Activated naive CD8-positive, alpha-beta T cell treated with anti-CD3 and anti-CD28 coated beads, Interleukin-2, amount 50 U/mL, for 24 hours (primary cell): ENCODE data around the gene FTH1.
A peak's percentile ranks its signal among the peaks of the same experiment; 100 is the strongest.

Source experiments
- ATAC-seq: fragments of 150-1000 bp; cut with Tn5 transposase; one replicate; pipeline ENCODE4 v1.10.0; 2021
- DNase-seq: peaks from one replicate; pipeline ENCODE4 v3.0.0; 2021
- H3K27ac Mint-ChIP-seq: one replicate; pipeline ENCODE4 v1.8.0; 2021; ENCODE audit warnings: mild to moderate bottlenecking, mixed read lengths
- H3K27me3 Mint-ChIP-seq: one replicate; pipeline ENCODE4 v1.8.0; 2021; ENCODE audit warnings: mixed read lengths
- H3K36me3 Mint-ChIP-seq: one replicate; pipeline ENCODE4 v1.8.0; 2021; ENCODE audit warnings: low read depth, mixed read lengths
- H3K4me1 Mint-ChIP-seq: one replicate; pipeline ENCODE4 v1.8.0; 2021; ENCODE audit warnings: mixed read lengths
- H3K4me3 Mint-ChIP-seq: one replicate; pipeline ENCODE4 v1.8.0; 2021; ENCODE audit warnings: mild to moderate bottlenecking, moderate library complexity, mixed read lengths
- H3K9me3 Mint-ChIP-seq: one replicate; pipeline ENCODE4 v1.8.0; 2021; ENCODE audit warnings: mixed read lengths

FTH1 gene

GRCh38 chr11:61924064-61924455 is 43.4 kb downstream of the FTH1 start:
- H3K4me3 Mint-ChIP-seq = no peak overlapping the region
- no peaks in the 10 kb centered on the region for H3K9me3 Mint-ChIP-seq
- DNase-seq (no peak), ATAC-seq (no peak)
- peaks cover 34% of the 10 kb centered on the region for H3K27me3 Mint-ChIP-seq
- H3K36me3 Mint-ChIP-seq = no peaks in the 10 kb centered on the region
- H3K27ac Mint-ChIP-seq = no peak overlapping the region
- H3K4me1 Mint-ChIP-seq = no peaks in the 10 kb centered on the region

- no peak overlapping the region for H3K27ac Mint-ChIP-seq
- H3K36me3 Mint-ChIP-seq = no peaks in the 10 kb centered on the region
- DNase-seq = no peak
- H3K4me3 Mint-ChIP-seq = no peak overlapping the region
- peaks cover 40% of the 10 kb centered on the region for H3K27me3 Mint-ChIP-seq
- H3K9me3 Mint-ChIP-seq = no peaks in the 10 kb centered on the region
- ATAC-seq = no peak
- no peaks in the 10 kb centered on the region for H3K4me1 Mint-ChIP-seq
These were observed 44.0 kb downstream of the FTH1 start for GRCh38 chr11:61923166-61924063.

GRCh38 chr11:61922539-61922938 is 44.9 kb downstream of the FTH1 start:
- Mint-ChIP-seq H3K27me3 (peaks cover 45% of the 10 kb centered on the region), H3K4me1 (peaks cover 1% of the 10 kb centered on the region), H3K4me3 (no peak overlapping the region), H3K9me3 (no peaks in the 10 kb centered on the region), H3K36me3 (no peaks in the 10 kb centered on the region), H3K27ac (no peak overlapping the region)
- no peak for DNase-seq
- ATAC-seq = no peak

- H3K9me3 Mint-ChIP-seq = no peaks in the 10 kb centered on the region
- ATAC-seq = no peak
These were observed 46.0 kb downstream of the FTH1 start for GRCh38 chr11:61921446-61921845.

GRCh38 chr11:61919705-61920631 is 47.5 kb downstream of the FTH1 start:
- no peak overlapping the region for H3K27ac Mint-ChIP-seq
- ATAC-seq (no peak), DNase-seq (no peak)
- H3K36me3 Mint-ChIP-seq = no peaks in the 10 kb centered on the region
- H3K4me1 Mint-ChIP-seq = peaks cover 1% of the 10 kb centered on the region
- no peaks in the 10 kb centered on the region for H3K9me3 Mint-ChIP-seq
- no peak overlapping the region for H3K4me3 Mint-ChIP-seq
- peaks cover 56% of the 10 kb centered on the region for H3K27me3 Mint-ChIP-seq

More at GRCh38 chr11:61921446-61921845, 46.0 kb downstream of the FTH1 start:
- DNase-seq = no peak
- Mint-ChIP-seq H3K27me3 (peaks cover 46% of the 10 kb centered on the region), H3K27ac (no peak overlapping the region), H3K4me1 (peaks cover 1% of the 10 kb centered on the region), H3K36me3 (no peaks in the 10 kb centered on the region), H3K4me3 (no peak overlapping the region)

- Mint-ChIP-seq H3K4me3 (no peak overlapping the region), H3K36me3 (no peaks in the 10 kb centered on the region), H3K27me3 (peaks cover 62% of the 10 kb centered on the region), H3K9me3 (no peaks in the 10 kb centered on the region), H3K27ac (no peak overlapping the region), H3K4me1 (peaks cover 1% of the 10 kb centered on the region)
- ATAC-seq = no peak
- DNase-seq = no peak
These were observed 48.3 kb downstream of the FTH1 start for GRCh38 chr11:61918938-61919704.

- H3K27me3 Mint-ChIP-seq = peaks cover 62% of the 10 kb centered on the region
- no peaks in the 10 kb centered on the region for H3K36me3 Mint-ChIP-seq
- H3K9me3 Mint-ChIP-seq = no peaks in the 10 kb centered on the region
- no peak for DNase-seq
- no peak overlapping the region for H3K27ac Mint-ChIP-seq
- peak overlapping the region; percentile 67 for H3K4me3 Mint-ChIP-seq
- H3K4me1 Mint-ChIP-seq = peaks cover 1% of the 10 kb centered on the region
- ATAC-seq = no peak
These were observed 49.0 kb downstream of the FTH1 start for GRCh38 chr11:61918251-61918937.

- no peak for DNase-seq
These were observed 49.9 kb downstream of the FTH1 start, which contains the start of gene RAB3IL1 for GRCh38 chr11:61917334-61918109. Gene RAB3IL1 (minus strand): TSS chr11:61917566. CDS start chr11:61917367, 199 bp downstream.

GRCh38 chr11:61916737-61917333 is 50.6 kb downstream of the FTH1 start:
- no peak overlapping the region for H3K27ac Mint-ChIP-seq
- peaks cover 1% of the 10 kb centered on the region for H3K4me1 Mint-ChIP-seq
- no peak for ATAC-seq
- H3K4me3 Mint-ChIP-seq = no peak overlapping the region
- H3K27me3 Mint-ChIP-seq = peaks cover 61% of the 10 kb centered on the region
- H3K36me3 Mint-ChIP-seq = no peaks in the 10 kb centered on the region
- no peak for DNase-seq
- no peaks in the 10 kb centered on the region for H3K9me3 Mint-ChIP-seq

More at GRCh38 chr11:61917334-61918109, 49.9 kb downstream of the FTH1 start, which contains the start of gene RAB3IL1:
- H3K27ac Mint-ChIP-seq = no peak within 1 kb of the TSS
- peak within 1 kb of the TSS; percentile 67 for H3K4me3 Mint-ChIP-seq
- peaks cover 1% of the 10 kb centered on the region for H3K4me1 Mint-ChIP-seq
- H3K27me3 Mint-ChIP-seq = peaks cover 63% of the 10 kb centered on the region
- no peaks in the 10 kb centered on the region for H3K9me3 Mint-ChIP-seq
- peak; percentile 29 for ATAC-seq
- H3K36me3 Mint-ChIP-seq = no peaks in the 10 kb centered on the region

GRCh38 chr11:61914471-61915171 is 52.8 kb downstream of the FTH1 start:
- ATAC-seq (no peak), DNase-seq (no peak)
- H3K27ac Mint-ChIP-seq = no peak overlapping the region
- no peaks in the 10 kb centered on the region for H3K36me3 Mint-ChIP-seq
- H3K4me1 Mint-ChIP-seq = peaks cover 1% of the 10 kb centered on the region
- H3K27me3 Mint-ChIP-seq = peaks cover 45% of the 10 kb centered on the region
- no peak overlapping the region for H3K4me3 Mint-ChIP-seq
- H3K9me3 Mint-ChIP-seq = no peaks in the 10 kb centered on the region
